A549 (cell line): ENCODE measurements around the gene SRP9.

ENCODE experiments used
- CEBPB ChIP-seq, 2 experiments: fragments of >200 bp in 1 of 2; sonication (Bioruptor Twin) in 1 of 2; formaldehyde crosslinking in 1 of 2; IDR thresholded peaks; 2 replicates each; pipeline ENCODE4 v1.6.1; 2012 to 2016
- CTCF ChIP-seq: fragments of >200 bp; sonication (Bioruptor Twin); formaldehyde crosslinking; IDR thresholded peaks from 3 replicates; pipeline ENCODE4 v1.5.1; 2016
- FOSB ChIP-seq: fragments of 250-450 bp; sonication (Bioruptor Pico); IDR thresholded peaks from 2 replicates; pipeline ENCODE4 v1.5.0; 2020; ENCODE audit warnings: mild to moderate bottlenecking, moderate library complexity
- SMC3 ChIP-seq: fragments of >200 bp; sonication (Bioruptor Twin); formaldehyde crosslinking; IDR thresholded peaks from 3 replicates; pipeline ENCODE4 v1.6.1; 2018; ENCODE audit warnings: inconsistent platforms

- TF ChIP-seq CEBPB (IDR thresholded peaks at IDR 0.05) = peak; percentile 97 to 98
- TF ChIP-seq SMC3 = 0 out of 3 replicates have a peak, but pooled peaks have one; percentile 18
- TF ChIP-seq CTCF = no peak
- TF ChIP-seq FOSB = peak; percentile 43; the same call in 1 of the 2 replicates
Measured at GRCh38 chr1:225813214-225813964, 35.8 kb downstream of the SRP9 start.
